Stimulated activated CD8-positive, alpha-beta memory T cell treated with anti-CD3 and anti-CD28 coated beads, Interleukin-2, amount 100 ng/mL, for 48 hours (primary cell): ENCODE results near the gene ME1.
"Not testable (repeated sequence)": the region's sequence is repeated elsewhere in the genome, so short reads cannot be mapped to it uniquely, and the experiment has no call there.

Source experiments
- DNase-seq, 2 donors: peaks; one replicate each; pipeline ENCODE4 v3.0.0-alpha.2; 2020; ENCODE audit warnings: low read depth in 2 of 2

ME1 gene

GRCh38 chr6:83430611-83431544 is at the start of gene ME1:
ME1 (minus strand) TSS chr6:83431051; CDS start chr6:83430954, 97 bp downstream.
- peak; percentile 19 to 27 for DNase-seq

GRCh38 chr6:83480470-83480869 is 49.6 kb upstream of the ME1 start:
- DNase-seq, result no peak

GRCh38 chr6:83479389-83479788 is 48.5 kb upstream of the ME1 start:
- DNase-seq, result no peak

GRCh38 chr6:83476971-83477370 is 46.1 kb upstream of the ME1 start:
- DNase-seq, result no peak

- no peak for DNase-seq
Observed at GRCh38 chr6:83474309-83474708, 43.5 kb upstream of the ME1 start.

- DNase-seq, result no peak
Observed at GRCh38 chr6:83472767-83473166, 41.9 kb upstream of the ME1 start.

GRCh38 chr6:83470587-83470986 is 39.7 kb upstream of the ME1 start:
- no peak for DNase-seq

- no peak for DNase-seq
Observed at GRCh38 chr6:83470001-83470400, 39.1 kb upstream of the ME1 start.

GRCh38 chr6:83467620-83468036 is 36.8 kb upstream of the ME1 start:
- no peak for DNase-seq

- no peak for DNase-seq
Observed at GRCh38 chr6:83466328-83466727, 35.5 kb upstream of the ME1 start.

GRCh38 chr6:83464381-83465140 is 33.7 kb upstream of the ME1 start:
- no peak for DNase-seq

- no peak for DNase-seq
Observed at GRCh38 chr6:83463886-83464285, 33.0 kb upstream of the ME1 start.

GRCh38 chr6:83462524-83462923 is 31.7 kb upstream of the ME1 start:
- DNase-seq, result no peak

- no peak for DNase-seq
Observed at GRCh38 chr6:83461438-83461837, 30.6 kb upstream of the ME1 start.

GRCh38 chr6:83459663-83460062 is 28.8 kb upstream of the ME1 start:
- DNase-seq, result no peak

- not testable (repeated sequence) for DNase-seq
Observed at GRCh38 chr6:83450015-83450414, 19.2 kb upstream of the ME1 start.

- not testable (repeated sequence) for DNase-seq
Observed at GRCh38 chr6:83444086-83444699, 13.3 kb upstream of the ME1 start.

- DNase-seq, result no peak
Observed at GRCh38 chr6:83443516-83443915, 12.7 kb upstream of the ME1 start.

- DNase-seq, result no peak
Observed at GRCh38 chr6:83442752-83443151, 11.9 kb upstream of the ME1 start.

- no peak for DNase-seq
Observed at GRCh38 chr6:83439201-83439600, 8.3 kb upstream of the ME1 start.

GRCh38 chr6:83436674-83437073 is 5.8 kb upstream of the ME1 start:
- no peak for DNase-seq

GRCh38 chr6:83433177-83433576 is 2.3 kb upstream of the ME1 start:
- no peak for DNase-seq
